GM12891 (cell line): ENCODE data around the gene PAFAH1B2.

ENCODE experiments used
- POLR2AphosphoS5 ChIP-seq: IDR thresholded peaks from 2 replicates; pipeline ENCODE4 v1.6.1; 2011; ENCODE audit warnings: low read depth, low read length, control low read depth
- TAF1 ChIP-seq: IDR thresholded peaks from 2 replicates; pipeline ENCODE4 v1.6.1; 2011; ENCODE audit warnings: low read depth, low read length, control low read depth

DNA sequence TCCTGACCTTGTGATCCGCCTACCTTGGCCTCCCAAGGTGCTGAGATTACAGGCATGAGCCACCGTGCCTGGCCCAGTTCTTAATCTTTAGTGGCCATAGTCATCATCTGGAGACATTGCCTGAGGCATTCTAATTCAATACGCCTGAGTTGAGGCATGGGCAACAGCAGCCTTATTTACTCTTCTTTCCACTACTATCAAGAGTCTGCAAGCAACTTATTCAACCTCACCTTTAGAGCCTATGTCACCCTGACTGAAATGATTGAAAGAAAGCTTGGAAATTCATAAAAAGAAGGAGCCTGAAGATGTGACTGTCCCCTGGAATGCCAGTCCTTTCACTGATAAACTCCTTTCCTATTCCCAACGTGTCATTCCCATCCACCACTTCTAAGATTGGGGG is 15.8 kb upstream of the PAFAH1B2 start:
- TF ChIP-seq POLR2AphosphoS5 (no peak), TAF1 (no peak)
